HCT116 (cell line): ENCODE results near the gene SCGN. TPM values are rescaled to one million over a fixed set of nuclear protein-coding genes. Genes with fewer than 3 reads are reported as not detected.

ENCODE experiments used
- CBX3 ChIP-seq: IDR thresholded peaks from 2 replicates; pipeline ENCODE4 v1.6.1; 2012; ENCODE audit warnings: low read depth
- CEBPB ChIP-seq: IDR thresholded peaks from 2 replicates; pipeline ENCODE4 v1.6.1; 2012; ENCODE audit warnings: low read depth
- EGR1 ChIP-seq: IDR thresholded peaks from 2 replicates; pipeline ENCODE4 v1.6.1; 2012; ENCODE audit warnings: low read depth
- ELF1 ChIP-seq: IDR thresholded peaks from 2 replicates; pipeline ENCODE4 v1.6.1; 2012; ENCODE audit warnings: low read depth, borderline replicate concordance
- EZH2 ChIP-seq: fragments of 200-600 bp; sonication (generic); IDR thresholded peaks from 2 replicates; pipeline ENCODE4 v1.6.1; 2017; ENCODE audit warnings: antibody characterized with exemption, mixed run types
- FOSL1 ChIP-seq: IDR thresholded peaks from 2 replicates; pipeline ENCODE4 v1.6.1; 2012; ENCODE audit warnings: low read depth
- JUND ChIP-seq: IDR thresholded peaks from 2 replicates; pipeline ENCODE4 v1.6.1; 2012
- POLR2A ChIP-seq: IDR thresholded peaks from 2 replicates; pipeline ENCODE4 v1.7.0; 2011; ENCODE audit warnings: borderline replicate concordance; ENCODE audit not compliant: insufficient read depth, insufficient read length; ENCODE audit errors: extremely low read depth
- POLR2AphosphoS5 ChIP-seq: IDR thresholded peaks from 2 replicates; pipeline ENCODE4 v1.6.1; 2011; ENCODE audit warnings: mild to moderate bottlenecking, low read depth, low read length, moderate library complexity
- RAD21 ChIP-seq: IDR thresholded peaks from 2 replicates; pipeline ENCODE4 v1.6.1; 2012; ENCODE audit warnings: low read depth, mild to moderate bottlenecking
- SP1 ChIP-seq: IDR thresholded peaks from 2 replicates; pipeline ENCODE4 v1.6.1; 2012; ENCODE audit warnings: low read depth
- SRF ChIP-seq: IDR thresholded peaks from 2 replicates; pipeline ENCODE4 v1.6.1; 2012; ENCODE audit warnings: low read depth
- TCF7L2 ChIP-seq: IDR thresholded peaks from 2 replicates; pipeline ENCODE4 v1.7.0; 2011; ENCODE audit warnings: borderline replicate concordance, inconsistent platforms; ENCODE audit not compliant: insufficient read depth, insufficient read length; ENCODE audit errors: extremely low read depth
- YY1 ChIP-seq: IDR thresholded peaks from 2 replicates; pipeline ENCODE4 v1.6.1; 2011; ENCODE audit warnings: low read length, low read depth, moderate library complexity, mild to moderate bottlenecking; ENCODE audit not compliant: insufficient replicate concordance; ENCODE audit errors: extremely low read depth
- ZFX ChIP-seq: fragments of 450-650 bp; IDR thresholded peaks from 2 replicates; pipeline ENCODE4 v1.6.1; 2017
- total RNA-seq: library from RNA; stranded (reverse); gene quantifications from one replicate; pipeline ENCODE4 v1.2.1, GENCODE V29; 2021; ENCODE audit not compliant: unreplicated experiment
- TF ChIP-seq, protein P1 (sequence below): IDR thresholded peaks from 2 replicates; pipeline ENCODE4 v1.6.1; 2012; ENCODE audit warnings: low read depth
- TF ChIP-seq, protein P2 (sequence below): IDR thresholded peaks from 2 replicates; pipeline ENCODE4 v1.6.1; 2012
- TF ChIP-seq, protein P3 (sequence below): IDR thresholded peaks from 2 replicates; pipeline ENCODE4 v1.6.1; 2012

SCGN gene
- total RNA-seq, 1 experiment from 2014 or later = not detected

DNA sequence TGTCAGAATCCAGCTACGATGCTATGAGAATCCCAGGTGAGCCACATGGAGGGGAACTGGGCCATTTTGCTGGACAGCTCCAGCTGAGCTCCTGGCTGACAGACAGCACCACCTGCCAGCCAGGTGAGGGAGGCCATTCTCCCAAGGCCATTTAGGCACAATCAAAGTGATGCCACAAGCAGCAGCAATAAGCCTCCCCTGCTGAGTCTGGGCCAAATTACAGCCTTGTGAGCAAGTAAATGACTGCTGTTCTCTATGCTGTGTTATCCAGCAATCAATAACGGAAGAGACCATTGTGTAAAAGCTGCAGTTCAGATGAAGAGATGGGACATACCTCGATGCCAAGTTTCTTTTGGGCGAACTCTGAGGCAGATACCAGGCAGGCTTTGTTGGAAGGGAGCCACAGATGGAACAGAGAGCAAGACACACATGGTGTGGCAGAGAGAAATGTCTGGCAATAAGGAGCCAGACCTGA lies 14.0 kb upstream of the SCGN start (continued):
- TF ChIP-seq, protein P1, sequence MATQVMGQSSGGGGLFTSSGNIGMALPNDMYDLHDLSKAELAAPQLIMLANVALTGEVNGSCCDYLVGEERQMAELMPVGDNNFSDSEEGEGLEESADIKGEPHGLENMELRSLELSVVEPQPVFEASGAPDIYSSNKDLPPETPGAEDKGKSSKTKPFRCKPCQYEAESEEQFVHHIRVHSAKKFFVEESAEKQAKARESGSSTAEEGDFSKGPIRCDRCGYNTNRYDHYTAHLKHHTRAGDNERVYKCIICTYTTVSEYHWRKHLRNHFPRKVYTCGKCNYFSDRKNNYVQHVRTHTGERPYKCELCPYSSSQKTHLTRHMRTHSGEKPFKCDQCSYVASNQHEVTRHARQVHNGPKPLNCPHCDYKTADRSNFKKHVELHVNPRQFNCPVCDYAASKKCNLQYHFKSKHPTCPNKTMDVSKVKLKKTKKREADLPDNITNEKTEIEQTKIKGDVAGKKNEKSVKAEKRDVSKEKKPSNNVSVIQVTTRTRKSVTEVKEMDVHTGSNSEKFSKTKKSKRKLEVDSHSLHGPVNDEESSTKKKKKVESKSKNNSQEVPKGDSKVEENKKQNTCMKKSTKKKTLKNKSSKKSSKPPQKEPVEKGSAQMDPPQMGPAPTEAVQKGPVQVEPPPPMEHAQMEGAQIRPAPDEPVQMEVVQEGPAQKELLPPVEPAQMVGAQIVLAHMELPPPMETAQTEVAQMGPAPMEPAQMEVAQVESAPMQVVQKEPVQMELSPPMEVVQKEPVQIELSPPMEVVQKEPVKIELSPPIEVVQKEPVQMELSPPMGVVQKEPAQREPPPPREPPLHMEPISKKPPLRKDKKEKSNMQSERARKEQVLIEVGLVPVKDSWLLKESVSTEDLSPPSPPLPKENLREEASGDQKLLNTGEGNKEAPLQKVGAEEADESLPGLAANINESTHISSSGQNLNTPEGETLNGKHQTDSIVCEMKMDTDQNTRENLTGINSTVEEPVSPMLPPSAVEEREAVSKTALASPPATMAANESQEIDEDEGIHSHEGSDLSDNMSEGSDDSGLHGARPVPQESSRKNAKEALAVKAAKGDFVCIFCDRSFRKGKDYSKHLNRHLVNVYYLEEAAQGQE = peak; percentile 79
- no peak for TF ChIP-seq POLR2AphosphoS5
- TF ChIP-seq RAD21 = 0 out of 2 replicates have a peak, but pooled peaks have one; percentile 37
- no peak for TF ChIP-seq ELF1
- TF ChIP-seq EZH2 = no peak
- TF ChIP-seq FOSL1 = no peak
- TF ChIP-seq, protein P2, sequence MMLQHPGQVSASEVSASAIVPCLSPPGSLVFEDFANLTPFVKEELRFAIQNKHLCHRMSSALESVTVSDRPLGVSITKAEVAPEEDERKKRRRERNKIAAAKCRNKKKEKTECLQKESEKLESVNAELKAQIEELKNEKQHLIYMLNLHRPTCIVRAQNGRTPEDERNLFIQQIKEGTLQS = no peak
- TF ChIP-seq SP1 = no peak
- TF ChIP-seq POLR2A = no peak
- no peak for TF ChIP-seq CBX3
- no peak for TF ChIP-seq TCF7L2
- no peak for TF ChIP-seq SRF
- TF ChIP-seq ZFX = no peak
- TF ChIP-seq JUND = no peak
- TF ChIP-seq, protein P3, sequence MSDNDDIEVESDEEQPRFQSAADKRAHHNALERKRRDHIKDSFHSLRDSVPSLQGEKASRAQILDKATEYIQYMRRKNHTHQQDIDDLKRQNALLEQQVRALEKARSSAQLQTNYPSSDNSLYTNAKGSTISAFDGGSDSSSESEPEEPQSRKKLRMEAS = no peak
- no peak for TF ChIP-seq YY1
- no peak for TF ChIP-seq EGR1
- no peak for TF ChIP-seq CEBPB
